Right lobe of liver (tissue), 6 donors: ENCODE results near the gene SMIM28. TPM values are rescaled to one million over a fixed set of nuclear protein-coding genes. Genes with fewer than 3 reads are reported as not detected.

ENCODE experiments used
- ATAC-seq, 4 donors: fragments of 200-7000 bp; cut with Tn5 transposase; one replicate each; pipeline ENCODE4 v1.9.1; 2020; ENCODE audit warnings: mild to moderate bottlenecking in 4 of 4, moderate library complexity in 4 of 4
- DNase-seq, 3 donors: peaks; one replicate each; pipeline ENCODE4 v3.0.0-alpha.2; 2020
- H3K27ac ChIP-seq, 3 donors: fragments of 200-600 bp; one replicate each; pipeline ENCODE4 v1.8.0; 2022
- H3K27me3 ChIP-seq, 2 donors: fragments of 200-600 bp; one replicate each; pipeline ENCODE4 v1.8.0; 2022
- H3K36me3 ChIP-seq, 4 donors: fragments of 200-600 bp; sonication (generic) in 1 of 4; one replicate each; pipeline versions ENCODE4 v1.5.1 to v1.8.0; 2017 to 2022; ENCODE audit warnings: control low read depth in 1 of 4
- H3K4me1 ChIP-seq, 4 donors: fragments of 200-600 bp; sonication (generic) in 1 of 4; one replicate each; pipeline versions ENCODE4 v1.5.1 to v1.8.0; 2017 to 2022; ENCODE audit warnings: control low read depth in 1 of 4
- H3K4me3 ChIP-seq, 3 donors: fragments of 200-600 bp; one replicate each; pipeline ENCODE4 v1.8.0; 2022
- H3K9me3 ChIP-seq, 4 donors: fragments of 200-600 bp; sonication (generic) in 1 of 4; one replicate each; pipeline versions ENCODE4 v1.5.1 to v1.8.0; 2017 to 2022; ENCODE audit warnings: control low read depth in 1 of 4
- CTCF ChIP-seq, 4 donors: fragments of 200-600 bp in 3 of 4; fragments of 450-650 bp in 1 of 4; IDR thresholded peaks; one replicate each; pipeline versions ENCODE4 v1.5.1 to v1.8.0; 2016 to 2022; ENCODE audit warnings: antibody characterized with exemption in 4 of 4, mild to moderate bottlenecking in 2 of 4
- POLR2A ChIP-seq: fragments of 450-650 bp; IDR thresholded peaks from one replicate; pipeline ENCODE4 v1.6.1; 2017; ENCODE audit warnings: antibody characterized with exemption, mild to moderate bottlenecking
- WGBS: methylation state at CpG from one replicate; pipeline ENCODE4 v1.1.6; 2018; ENCODE audit warnings: low coverage, low lambda C conversion rate; ENCODE audit not compliant: insufficient coverage; ENCODE audit errors: missing lambda C conversion rate; 5-methylcytosine and 5-hydroxymethylcytosine counted together
- intact Hi-C, 2 donors: fragments of 100-400 bp; cut with DNase I; formaldehyde crosslinking; loops; one replicate each; pipeline versions ENCODE4 v1.11.2 to v1.14.1; 2022
- total RNA-seq, 6 experiments: library from RNA; depleted of rRNA in 2 of 6; stranded (reverse); fragments of >200 nt in 2 of 6; fragmentation: NEBNext Ultra II Directional in 3 of 6; extraction: Animal tissue kit (Norgen Biotek cat#: 25700) in 3 of 6; gene quantifications; one replicate each; pipeline versions ENCODE4 v1.1.0 to v1.2.4, GENCODE V29; 2016 to 2023
- donor health status: DM: no; HTN: yes; CAD: no.
- donor health status: DM: no; HTN: no; CAD: no.
- donor health status: DM: no; HTN: no; CAD: no.
- donor health status: DM: no; HTN: yes; CAD: no.
- donor health status: DM: no; HTN: yes; CAD: no.

Gene SMIM28
- total RNA-seq, 6 experiments from 2014 or later, result not detected

GRCh38 chr6:138396709-138397108, 19.0 kb downstream of the SMIM28 start:
- intact Hi-C loops, result no loop called here
- Histone ChIP-seq H3K4me3 (no peak overlapping the region), H3K4me1 (no peaks in the 10 kb centered on the region), H3K36me3 (no peaks in the 10 kb centered on the region), H3K27me3 (no peaks in the 10 kb centered on the region), H3K27ac (no peak overlapping the region), H3K9me3 (no peaks in the 10 kb centered on the region)
- WGBS, result 78% methylated on average over 5 of the region's 5 CpGs
- DNase-seq (no peak), ATAC-seq (no peak)
- TF ChIP-seq POLR2A (no peak), CTCF (IDR thresholded peaks at IDR 0.05) (no peak)

GRCh38 chr6:138397128-138398122, 19.7 kb downstream of the SMIM28 start:
- H3K27ac ChIP-seq, result no peak overlapping the region
- 78% methylated on average over 8 of the region's 8 CpGs for WGBS
- TF ChIP-seq POLR2A (no peak), CTCF (IDR thresholded peaks at IDR 0.05) (no peak)

GRCh38 chr6:138400326-138400725, 22.6 kb downstream of the SMIM28 start:
- TF ChIP-seq POLR2A (no peak), CTCF (IDR thresholded peaks at IDR 0.05) (no peak)
- no peak overlapping the region for H3K27ac ChIP-seq
- no peaks in the 10 kb centered on the region for H3K27me3 ChIP-seq
- no peaks in the 10 kb centered on the region for H3K9me3 ChIP-seq
- no peak for ATAC-seq
- H3K4me1 ChIP-seq, result peaks cover 0 to under 1% (median 0%) of the 10 kb centered on the region in 4 donors
- 80% methylated on average over 3 of the region's 3 CpGs for WGBS
- intact Hi-C loops, result loop anchor here in 1 of 2 donors (10.0 kb wide), 1 partner anchor 106 kb away; no protein-coding TSS in a partner anchor
- H3K36me3 ChIP-seq, result no peaks in the 10 kb centered on the region
- no peak for DNase-seq
- H3K4me3 ChIP-seq, result no peak overlapping the region

More at GRCh38 chr6:138397128-138398122, 19.7 kb downstream of the SMIM28 start:
- Histone ChIP-seq H3K4me3 (no peak overlapping the region), H3K4me1 (no peaks in the 10 kb centered on the region), H3K9me3 (no peaks in the 10 kb centered on the region), H3K27me3 (no peaks in the 10 kb centered on the region), H3K36me3 (no peaks in the 10 kb centered on the region)
- ATAC-seq, result no peak
- intact Hi-C loops, result no loop called here
- no peak for DNase-seq

GRCh38 chr6:138401960-138402837, 24.5 kb downstream of the SMIM28 start:
- TF ChIP-seq CTCF (IDR thresholded peaks at IDR 0.05), result no peak
- TF ChIP-seq POLR2A, result no peak
- intact Hi-C loops, result loop anchor here in 1 of 2 donors (10.0 kb wide), 1 partner anchor 107 kb away; no protein-coding TSS in a partner anchor
- WGBS, result 92% methylated on average over 8 of the region's 14 CpGs
- H3K4me3 ChIP-seq, result no peak overlapping the region
- no peak overlapping the region for H3K27ac ChIP-seq
- DNase-seq (no peak), ATAC-seq (no peak)
- H3K9me3 ChIP-seq, result no peaks in the 10 kb centered on the region
- no peaks in the 10 kb centered on the region for H3K27me3 ChIP-seq
- peaks cover 0 to 14% (median 7%) of the 10 kb centered on the region in 4 donors for H3K36me3 ChIP-seq
- peaks cover 0 to 8% (median under 1%) of the 10 kb centered on the region in 4 donors for H3K4me1 ChIP-seq
